Stimulated activated CD4-positive, alpha-beta T cell treated with anti-CD3 and anti-CD28 coated beads, TNF-alpha, amount 100 ng/mL, for 1 hour (primary cell): ENCODE data around the gene RTEL1.

Source experiments
- DNase-seq, 3 donors: peaks; one replicate each; pipeline ENCODE4 v3.0.0-alpha.2; 2020; ENCODE audit warnings: low read depth in 3 of 3, low spot score in 1 of 3

Gene RTEL1

DNA sequence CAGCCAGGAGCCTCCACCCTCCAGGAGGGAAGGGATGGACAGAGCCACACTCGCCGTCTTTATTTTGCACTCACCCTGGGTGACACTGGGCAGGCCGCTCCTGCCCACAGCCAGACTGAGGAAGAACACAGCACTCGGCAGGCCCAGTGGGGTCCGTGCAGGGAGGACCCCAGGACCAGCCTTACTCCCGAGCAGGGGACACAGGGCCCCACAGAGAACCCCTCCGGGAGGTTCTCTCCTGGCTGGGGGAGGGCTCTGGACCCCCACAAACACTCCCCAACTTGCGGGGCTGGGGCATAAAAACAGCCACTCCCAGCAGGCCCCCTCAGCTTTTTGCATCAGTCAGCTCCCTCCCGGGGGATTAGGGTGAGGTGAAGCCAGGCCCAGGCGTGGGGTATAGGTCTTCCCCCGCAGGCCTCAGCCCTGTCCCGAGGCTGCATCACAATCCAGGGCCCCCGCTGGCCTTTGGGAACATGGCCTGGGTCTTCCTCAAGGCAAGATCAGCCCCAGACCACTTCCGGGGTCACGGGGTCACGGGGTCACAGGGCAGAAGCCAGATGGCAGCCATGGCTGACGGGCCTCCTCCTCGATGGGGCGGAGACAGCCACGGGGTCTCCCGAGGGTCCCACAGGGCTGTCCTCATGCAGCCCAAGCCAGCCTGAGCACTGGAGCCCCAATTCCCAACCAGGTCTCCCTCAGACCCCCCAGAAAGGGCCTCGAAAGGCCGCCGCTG is 41.5 kb downstream of the RTEL1 start:
- DNase-seq = no peak

DNA sequence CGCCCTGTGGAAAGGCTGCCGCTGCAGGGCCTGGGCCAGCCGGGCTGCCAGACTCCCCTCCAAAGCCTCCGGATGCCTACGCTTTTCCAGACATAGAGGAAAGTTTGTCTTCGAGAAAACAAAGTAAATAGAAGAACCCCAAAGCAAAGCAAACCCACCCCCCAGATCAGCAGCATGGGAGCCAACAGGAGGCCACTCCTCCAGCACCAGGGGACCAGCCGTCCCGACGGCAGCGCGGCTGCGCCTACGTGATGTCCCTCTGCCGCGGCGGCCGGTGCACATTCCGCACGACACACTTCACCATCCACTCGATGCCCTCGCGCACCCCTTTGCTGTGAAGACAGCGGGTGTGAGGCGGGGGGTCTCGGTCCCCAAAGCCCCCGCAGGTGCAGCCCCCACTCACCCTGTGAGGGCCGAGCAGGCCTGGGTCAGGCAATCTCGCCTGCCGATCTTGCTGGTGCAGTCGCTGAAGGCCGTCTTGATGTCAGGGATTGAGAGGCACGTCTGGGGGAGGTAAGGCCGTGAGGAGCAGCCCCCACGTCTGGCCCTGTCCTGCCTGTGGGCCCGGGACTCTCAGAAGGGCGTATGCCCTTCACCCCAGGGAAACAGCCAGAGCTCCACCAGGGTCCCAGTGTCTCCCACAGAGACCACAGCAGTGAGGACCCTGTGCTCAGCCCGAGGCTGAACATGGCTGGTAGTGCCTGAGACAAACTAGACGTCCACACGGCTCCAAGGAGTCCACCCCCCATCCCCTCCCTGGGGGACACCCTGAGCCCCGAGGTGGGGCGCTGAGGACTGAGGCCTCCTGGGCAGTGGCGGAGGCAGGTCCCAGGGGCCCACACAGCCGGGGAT is 42.3 kb downstream of the RTEL1 start:
- DNase-seq = no peak

GRCh38 chr20:63701051-63701328 is 42.9 kb downstream of the RTEL1 start:
- no peak for DNase-seq

- no peak for DNase-seq
These were observed 43.4 kb downstream of the RTEL1 start for GRCh38 chr20:63701329-63702035.

- no peak for DNase-seq
These were observed 44.0 kb downstream of the RTEL1 start for GRCh38 chr20:63702036-63702665.

DNA sequence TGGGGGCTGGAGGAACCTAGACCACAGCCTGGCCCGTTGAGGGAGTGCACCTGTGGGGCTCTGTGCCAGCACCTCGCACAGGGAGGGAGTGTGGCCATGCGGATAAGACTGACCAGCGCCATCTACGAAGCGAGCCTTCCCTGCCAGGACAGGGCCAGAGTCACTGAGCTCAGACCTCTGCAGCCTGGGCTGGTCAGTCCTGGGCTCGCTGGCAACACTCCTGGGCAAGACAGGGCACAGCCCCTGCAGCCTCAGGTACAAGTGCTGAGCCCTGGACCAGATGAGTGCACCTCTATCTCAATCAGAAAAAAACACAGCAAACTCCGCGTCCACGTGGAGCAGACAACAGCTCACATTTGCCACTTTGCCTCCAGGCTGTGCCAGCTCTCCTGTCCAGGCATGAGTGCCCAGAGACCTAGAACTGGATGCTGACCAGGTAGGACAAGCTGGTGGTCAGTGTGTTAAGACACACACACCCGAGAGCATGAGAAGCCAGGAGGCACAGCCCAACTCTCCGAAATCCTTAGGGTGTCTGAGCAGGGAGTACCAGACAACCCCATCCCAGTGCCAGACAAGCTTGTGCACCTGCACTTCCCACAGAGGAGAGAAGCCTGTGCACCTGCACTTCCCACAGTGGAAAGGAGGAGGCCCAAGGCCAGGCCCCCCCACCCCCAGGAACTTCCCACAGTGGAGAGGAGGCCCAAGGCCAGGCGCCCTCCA is 44.8 kb downstream of the RTEL1 start:
- no peak for DNase-seq

- DNase-seq = no peak
These were observed 45.4 kb downstream of the RTEL1 start for GRCh38 chr20:63703471-63703975.

GRCh38 chr20:63703976-63704748 is 46.0 kb downstream of the RTEL1 start:
- no peak for DNase-seq

- DNase-seq = no peak
These were observed 46.6 kb downstream of the RTEL1 start for GRCh38 chr20:63704749-63705117.

GRCh38 chr20:63705232-63706026 is 47.3 kb downstream of the RTEL1 start:
- no peak for DNase-seq

DNA sequence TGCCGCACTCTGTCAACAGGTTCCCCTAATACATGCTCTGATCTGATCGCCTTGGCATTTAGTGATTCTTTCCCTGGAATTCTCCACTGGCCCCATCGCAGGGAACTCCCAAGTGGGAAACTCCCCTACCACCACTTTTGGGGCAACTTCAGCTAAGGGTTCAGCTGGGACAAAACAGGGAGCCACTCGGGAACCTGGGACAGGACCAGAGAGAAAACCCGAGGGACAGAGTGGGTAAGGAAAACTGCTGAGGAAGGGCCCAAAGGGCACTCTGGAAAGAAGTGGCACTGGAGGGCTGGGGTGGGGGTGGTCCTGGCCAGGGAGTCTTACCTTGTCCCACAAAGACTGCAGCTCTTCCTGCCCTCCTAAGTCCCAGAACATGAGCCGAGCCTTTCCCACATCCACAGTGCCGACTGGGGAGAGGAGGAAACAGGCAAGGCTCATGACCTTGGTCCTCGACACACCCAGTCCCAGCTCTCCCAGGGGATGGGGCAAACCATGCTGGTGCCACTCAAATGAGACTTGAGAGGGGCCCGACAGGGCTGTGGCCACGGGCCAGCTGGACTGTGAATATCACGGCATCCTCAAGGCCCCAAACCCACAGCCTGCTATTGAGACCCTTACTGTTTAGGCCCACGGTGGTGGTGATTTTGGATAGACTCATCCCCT is 48.0 kb downstream of the RTEL1 start:
- no peak for DNase-seq

DNA sequence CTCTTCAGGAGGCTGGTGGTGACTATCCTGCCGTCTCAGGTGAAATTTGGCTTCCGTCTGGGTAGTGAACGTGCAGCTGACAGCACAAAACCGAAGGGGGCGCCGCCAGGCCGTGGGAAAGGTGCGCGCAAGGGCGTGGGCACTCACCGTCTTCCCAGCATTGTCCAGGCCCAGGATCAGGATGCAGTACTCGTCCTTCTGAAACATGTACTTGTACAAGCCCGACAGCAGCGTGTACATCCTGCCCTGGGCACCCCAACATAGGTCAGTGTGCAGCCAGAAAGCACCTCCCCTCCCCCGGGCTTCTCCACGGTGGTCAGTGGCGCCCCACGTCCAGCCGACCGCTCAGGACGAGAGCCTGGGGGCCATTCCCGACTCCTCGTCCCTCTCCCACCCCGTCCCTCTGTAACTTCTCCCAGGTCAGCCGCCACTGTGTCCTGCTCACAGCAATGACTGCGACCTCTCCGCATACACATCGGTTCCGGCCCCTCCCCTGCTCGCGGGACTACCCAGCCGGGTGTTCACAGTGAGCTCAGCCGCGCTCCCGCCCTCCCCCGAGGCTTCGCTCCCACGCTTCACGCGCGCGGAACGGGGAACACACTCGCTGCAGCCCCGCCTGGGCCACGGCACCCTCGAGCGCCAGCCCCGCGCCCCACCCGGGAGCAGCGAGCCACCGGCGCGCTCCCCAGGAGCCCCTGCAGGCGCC is 48.9 kb downstream of the RTEL1 start:
- DNase-seq = peak in 2 of 3 donors; percentile 26 to 54

DNA sequence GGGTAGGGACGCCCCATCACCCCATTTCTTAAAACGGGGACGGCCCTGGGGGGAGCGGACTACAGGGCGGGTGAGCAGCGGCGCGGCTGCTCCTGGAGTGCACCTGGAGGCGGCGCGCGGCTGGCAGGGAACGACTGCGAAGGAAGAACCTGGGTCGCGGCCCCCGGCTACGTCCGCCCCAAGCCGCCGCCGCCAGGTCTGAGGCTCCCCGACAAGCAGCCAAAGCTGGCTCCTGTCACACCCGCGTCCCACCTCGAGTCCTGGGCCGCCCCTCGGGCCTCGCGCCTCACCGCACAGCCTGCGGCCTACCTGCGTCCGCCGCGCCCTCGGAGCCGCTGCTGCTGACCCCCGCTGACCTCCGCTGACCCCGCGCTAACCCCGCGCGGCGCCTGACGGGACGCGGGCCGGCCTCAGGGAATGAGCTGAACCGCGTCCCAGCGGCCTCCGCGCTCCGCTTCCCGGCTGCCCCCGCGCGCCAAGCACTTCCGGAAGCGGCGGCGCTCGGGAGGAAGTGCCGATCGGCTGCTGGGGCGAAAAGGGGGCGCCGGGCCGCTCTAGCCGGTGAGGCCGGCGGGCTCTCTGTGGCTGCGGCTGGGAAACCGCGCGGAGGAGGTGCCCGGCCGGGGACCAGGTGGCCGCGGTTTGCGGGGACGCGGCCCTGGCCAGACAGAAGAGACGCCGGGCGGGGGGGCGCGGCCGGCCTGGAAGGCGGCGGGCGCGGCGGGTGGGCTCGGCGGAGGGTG is 49.6 kb downstream of the RTEL1 start, which contains the start of the genes ARFRP1 and ZGPAT:
Gene ARFRP1 (minus strand): TSS at position 419 of the 743 bp plus-strand sequence. CDS start 885 bp downstream, outside the sequence.
Gene ZGPAT (plus strand): TSS at position 482 of the 743 bp plus-strand sequence. CDS start 542 bp downstream, outside the sequence.
- DNase-seq = peak; percentile 71 to 80 (median 75)

DNA sequence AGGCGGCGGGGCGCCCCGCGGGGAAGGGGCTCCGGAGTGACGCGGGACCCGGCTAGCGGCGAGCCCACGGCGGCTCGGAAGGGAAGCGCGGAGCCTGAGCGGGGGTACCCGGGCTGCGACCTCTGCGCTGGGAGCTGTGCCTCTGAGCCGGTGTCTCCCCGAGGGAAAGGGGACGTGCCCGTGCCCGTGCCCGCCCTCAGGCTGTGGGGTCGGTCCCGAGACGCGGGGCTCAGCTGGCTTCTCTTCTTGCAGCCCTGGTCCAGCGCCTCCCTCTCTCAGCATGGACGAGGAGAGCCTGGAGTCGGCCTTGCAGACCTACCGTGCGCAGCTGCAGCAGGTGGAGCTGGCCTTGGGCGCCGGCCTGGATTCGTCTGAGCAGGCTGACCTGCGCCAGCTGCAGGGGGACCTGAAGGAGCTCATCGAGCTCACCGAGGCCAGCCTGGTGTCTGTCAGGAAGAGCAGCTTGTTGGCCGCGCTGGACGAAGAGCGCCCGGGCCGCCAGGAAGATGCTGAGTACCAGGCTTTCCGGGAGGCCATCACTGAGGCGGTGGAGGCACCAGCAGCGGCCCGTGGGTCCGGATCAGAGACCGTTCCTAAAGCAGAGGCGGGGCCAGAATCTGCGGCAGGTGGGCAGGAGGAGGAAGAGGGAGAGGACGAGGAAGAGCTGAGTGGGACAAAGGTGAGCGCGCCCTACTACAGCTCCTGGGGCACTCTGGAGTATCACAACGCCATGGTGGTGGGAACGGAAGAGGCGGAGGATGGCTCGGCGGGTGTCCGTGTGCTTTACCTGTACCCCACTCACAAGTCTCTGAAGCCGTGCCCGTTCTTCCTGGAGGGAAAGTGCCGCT is 50.4 kb downstream of the RTEL1 start:
- DNase-seq = no peak

DNA sequence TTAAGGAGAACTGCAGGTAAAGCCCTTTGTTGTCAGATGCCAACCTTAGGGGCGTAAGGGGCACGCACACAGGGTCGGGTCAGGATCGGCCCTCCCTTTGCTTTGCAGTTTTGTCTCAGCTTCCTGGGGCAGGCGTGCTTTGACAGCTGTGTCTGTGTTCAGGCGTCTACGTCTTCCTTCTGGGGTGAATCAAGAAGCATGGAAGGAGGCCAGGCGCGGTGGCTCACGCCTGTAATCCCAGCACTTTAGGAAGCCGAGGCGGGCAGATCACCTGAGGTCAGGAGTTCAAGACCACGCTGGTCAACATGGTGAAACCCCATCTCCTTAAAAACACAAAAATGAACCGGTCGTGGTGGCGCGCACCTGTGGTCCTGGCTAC is 51.0 kb downstream of the RTEL1 start:
- DNase-seq = no peak

DNA sequence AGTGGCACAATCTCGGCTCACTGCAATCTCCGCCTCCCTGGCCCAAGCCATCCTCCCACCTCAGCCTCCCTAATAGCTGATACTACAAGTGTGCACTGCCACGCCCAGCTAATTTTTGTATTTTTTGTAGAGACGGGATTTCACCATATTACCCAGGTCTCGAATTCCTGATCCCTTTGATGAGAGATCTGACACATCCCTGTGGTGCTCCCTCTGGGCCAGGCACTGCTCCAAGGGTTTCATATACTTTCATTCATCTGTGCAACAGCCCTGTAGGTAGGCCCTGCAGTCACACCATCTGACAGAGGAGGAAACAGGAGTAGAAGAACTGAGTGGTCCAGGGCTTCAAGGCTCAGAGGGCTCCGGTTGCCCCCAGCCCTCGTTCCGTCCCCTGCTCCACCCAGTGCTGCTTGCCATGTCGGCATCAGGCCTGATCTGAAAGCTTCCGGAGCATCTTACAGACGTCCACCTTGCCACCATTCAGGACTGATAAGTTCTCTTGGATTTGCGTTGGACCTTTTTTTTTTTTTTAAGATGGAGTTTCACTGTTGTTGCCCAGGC is 53.1 kb downstream of the RTEL1 start:
- DNase-seq = no peak
